ENCODE results near the gene PTEN.

Gene PTEN

DNA sequence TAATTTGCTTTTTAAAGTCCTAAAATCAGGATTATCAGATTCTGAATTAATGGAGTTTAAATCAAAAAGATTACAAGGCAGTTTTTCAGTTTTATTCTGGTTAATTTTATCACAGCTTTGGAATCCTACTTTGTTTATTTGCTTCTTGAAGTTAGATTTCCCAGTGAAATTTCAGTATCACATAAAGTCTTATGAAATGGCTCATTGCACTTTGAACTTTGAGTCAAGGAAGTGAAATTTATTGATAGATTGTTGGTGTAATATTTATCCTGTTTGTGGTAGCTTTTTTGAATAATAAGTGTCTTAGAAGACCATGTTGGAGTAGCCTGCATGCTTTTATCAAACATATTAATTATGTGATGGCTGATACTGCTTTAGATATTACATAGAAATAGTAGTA lies 92.6 kb downstream of the PTEN start (continued):
- TF ChIP-seq ZNF175 (tag by site-specific recombination; IDR thresholded peaks at IDR 0.05) (no peak), ZBTB1 (tag by site-specific recombination; IDR thresholded peaks at IDR 0.05) (no peak), ZNF146 (tag by site-specific recombination; IDR thresholded peaks at IDR 0.05) (no peak), ZNF529 (tag by site-specific recombination; IDR thresholded peaks at IDR 0.05; ENCODE audit: insufficient replicate concordance) (no peak), KLF8 (tag by site-specific recombination; IDR thresholded peaks at IDR 0.05) (no peak), ZBTB20 (tag by site-specific recombination; IDR thresholded peaks at IDR 0.05) (no peak), ZNF837 (tag by site-specific recombination; IDR thresholded peaks at IDR 0.05) (no peak)

- CTCF ChIA-PET = interaction anchor here (1.0 kb wide), 1 partner anchor 32 kb away, joined by 3 read pairs; no protein-coding TSS in a partner anchor
- TF ChIP-seq, protein P1, sequence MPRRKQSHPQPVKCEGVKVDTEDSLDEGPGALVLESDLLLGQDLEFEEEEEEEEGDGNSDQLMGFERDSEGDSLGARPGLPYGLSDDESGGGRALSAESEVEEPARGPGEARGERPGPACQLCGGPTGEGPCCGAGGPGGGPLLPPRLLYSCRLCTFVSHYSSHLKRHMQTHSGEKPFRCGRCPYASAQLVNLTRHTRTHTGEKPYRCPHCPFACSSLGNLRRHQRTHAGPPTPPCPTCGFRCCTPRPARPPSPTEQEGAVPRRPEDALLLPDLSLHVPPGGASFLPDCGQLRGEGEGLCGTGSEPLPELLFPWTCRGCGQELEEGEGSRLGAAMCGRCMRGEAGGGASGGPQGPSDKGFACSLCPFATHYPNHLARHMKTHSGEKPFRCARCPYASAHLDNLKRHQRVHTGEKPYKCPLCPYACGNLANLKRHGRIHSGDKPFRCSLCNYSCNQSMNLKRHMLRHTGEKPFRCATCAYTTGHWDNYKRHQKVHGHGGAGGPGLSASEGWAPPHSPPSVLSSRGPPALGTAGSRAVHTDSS (tag by site-specific recombination; IDR thresholded peaks at IDR 0.05) = no peak
- TF ChIP-seq ZNF366 (tag by site-specific recombination; conservative IDR thresholded peaks at IDR 0.05) (no peak), ZNF658 (tag by site-specific recombination; IDR thresholded peaks at IDR 0.05) (no peak), ZBTB8A (tag by site-specific recombination; IDR thresholded peaks at IDR 0.05) (no peak), ZNF221 (tag by site-specific recombination; IDR thresholded peaks at IDR 0.05; ENCODE audit: borderline replicate concordance) (no peak), ZNF660 (tag by site-specific recombination; IDR thresholded peaks at IDR 0.05) (no peak), ZNF549 (tag by site-specific recombination; IDR thresholded peaks at IDR 0.05) (no peak)
- Histone ChIP-seq H3K27ac (ENCODE audit: extremely low read depth, low read depth, low read length) (no peak overlapping the region), H3K9me3 (ENCODE audit: control insufficient read depth, insufficient read depth, low read depth, low read length) (no peaks in the 10 kb centered on the region), H3K36me3 (ENCODE audit: control insufficient read depth in 2 of 2, insufficient read depth in 1 of 2, low read length in 2 of 2) (peaks cover 23 to 45% of the 10 kb centered on the region in 2 experiments), H3K4me3 (ENCODE audit: low read depth, low read length) (no peak overlapping the region), H3K4me1 (ENCODE audit: control insufficient read depth, insufficient read depth, low read length) (peaks cover 3% of the 10 kb centered on the region; the same call in 1 of the 2 replicates)
- POLR2A ChIA-PET = no interaction called here
These were observed 94.3 kb downstream of the PTEN start for GRCh38 chr10:87957702-87958101.

- peaks cover 30 to 48% of the 10 kb centered on the region in 2 experiments for H3K36me3 ChIP-seq (ENCODE audit: control insufficient read depth in 2 of 2, insufficient read depth in 1 of 2, low read length in 2 of 2)
- no peaks in the 10 kb centered on the region for H3K9me3 ChIP-seq (ENCODE audit: control insufficient read depth, insufficient read depth, low read depth, low read length)
- CTCF ChIA-PET = no interaction called here
- H3K27ac ChIP-seq (ENCODE audit: extremely low read depth, low read depth, low read length) = no peak overlapping the region
- POLR2A ChIA-PET = no interaction called here
- H3K4me3 ChIP-seq (ENCODE audit: low read depth, low read length) = no peak overlapping the region
- no peaks in the 10 kb centered on the region for H3K4me1 ChIP-seq (ENCODE audit: control insufficient read depth, insufficient read depth, low read length)
- no peak for TF ChIP-seq ZNF292 (tag by site-specific recombination; IDR thresholded peaks at IDR 0.05; ENCODE audit: borderline replicate concordance, low read depth)
- TF ChIP-seq HOXD13 (CRISPR knock-in tag; IDR thresholded peaks at IDR 0.05; ENCODE audit: borderline replicate concordance) = no peak
- no peak for TF ChIP-seq ZNF175 (tag by site-specific recombination; IDR thresholded peaks at IDR 0.05)
- no peak for TF ChIP-seq ZNF184 (tag by site-specific recombination; IDR thresholded peaks at IDR 0.05)
- no peak for TF ChIP-seq ZNF768 (tag by site-specific recombination; IDR thresholded peaks at IDR 0.05)
- no peak for TF ChIP-seq ZNF571 (tag by site-specific recombination; IDR thresholded peaks at IDR 0.05)
- no peak for TF ChIP-seq EGR2 (tag by site-specific recombination; IDR thresholded peaks at IDR 0.05; ENCODE audit: low read depth)
- TF ChIP-seq, protein P2, sequence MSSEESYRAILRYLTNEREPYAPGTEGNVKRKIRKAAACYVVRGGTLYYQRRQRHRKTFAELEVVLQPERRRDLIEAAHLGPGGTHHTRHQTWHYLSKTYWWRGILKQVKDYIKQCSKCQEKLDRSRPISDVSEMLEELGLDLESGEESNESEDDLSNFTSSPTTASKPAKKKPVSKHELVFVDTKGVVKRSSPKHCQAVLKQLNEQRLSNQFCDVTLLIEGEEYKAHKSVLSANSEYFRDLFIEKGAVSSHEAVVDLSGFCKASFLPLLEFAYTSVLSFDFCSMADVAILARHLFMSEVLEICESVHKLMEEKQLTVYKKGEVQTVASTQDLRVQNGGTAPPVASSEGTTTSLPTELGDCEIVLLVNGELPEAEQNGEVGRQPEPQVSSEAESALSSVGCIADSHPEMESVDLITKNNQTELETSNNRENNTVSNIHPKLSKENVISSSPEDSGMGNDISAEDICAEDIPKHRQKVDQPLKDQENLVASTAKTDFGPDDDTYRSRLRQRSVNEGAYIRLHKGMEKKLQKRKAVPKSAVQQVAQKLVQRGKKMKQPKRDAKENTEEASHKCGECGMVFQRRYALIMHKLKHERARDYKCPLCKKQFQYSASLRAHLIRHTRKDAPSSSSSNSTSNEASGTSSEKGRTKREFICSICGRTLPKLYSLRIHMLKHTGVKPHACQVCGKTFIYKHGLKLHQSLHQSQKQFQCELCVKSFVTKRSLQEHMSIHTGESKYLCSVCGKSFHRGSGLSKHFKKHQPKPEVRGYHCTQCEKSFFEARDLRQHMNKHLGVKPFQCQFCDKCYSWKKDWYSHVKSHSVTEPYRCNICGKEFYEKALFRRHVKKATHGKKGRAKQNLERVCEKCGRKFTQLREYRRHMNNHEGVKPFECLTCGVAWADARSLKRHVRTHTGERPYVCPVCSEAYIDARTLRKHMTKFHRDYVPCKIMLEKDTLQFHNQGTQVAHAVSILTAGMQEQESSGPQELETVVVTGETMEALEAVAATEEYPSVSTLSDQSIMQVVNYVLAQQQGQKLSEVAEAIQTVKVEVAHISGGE (tag by site-specific recombination; conservative IDR thresholded peaks at IDR 0.05; ENCODE audit: low read depth) = no peak
- TF ChIP-seq ZNF701 (tag by site-specific recombination; IDR thresholded peaks at IDR 0.05) = no peak
- no peak for TF ChIP-seq IKZF3 (tag by site-specific recombination; IDR thresholded peaks at IDR 0.05)
- TF ChIP-seq, protein P3, sequence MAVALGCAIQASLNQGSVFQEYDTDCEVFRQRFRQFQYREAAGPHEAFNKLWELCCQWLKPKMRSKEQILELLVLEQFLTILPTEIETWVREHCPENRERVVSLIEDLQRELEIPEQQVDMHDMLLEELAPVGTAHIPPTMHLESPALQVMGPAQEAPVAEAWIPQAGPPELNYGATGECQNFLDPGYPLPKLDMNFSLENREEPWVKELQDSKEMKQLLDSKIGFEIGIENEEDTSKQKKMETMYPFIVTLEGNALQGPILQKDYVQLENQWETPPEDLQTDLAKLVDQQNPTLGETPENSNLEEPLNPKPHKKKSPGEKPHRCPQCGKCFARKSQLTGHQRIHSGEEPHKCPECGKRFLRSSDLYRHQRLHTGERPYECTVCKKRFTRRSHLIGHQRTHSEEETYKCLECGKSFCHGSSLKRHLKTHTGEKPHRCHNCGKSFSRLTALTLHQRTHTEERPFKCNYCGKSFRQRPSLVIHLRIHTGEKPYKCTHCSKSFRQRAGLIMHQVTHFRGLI (tag by site-specific recombination; IDR thresholded peaks at IDR 0.05) = no peak
- TF ChIP-seq PRDM4 (tag by site-specific recombination; IDR thresholded peaks at IDR 0.05) = no peak
- TF ChIP-seq ZBTB48 (tag by site-specific recombination; IDR thresholded peaks at IDR 0.05) = no peak
- no peak for TF ChIP-seq ZNF133 (tag by site-specific recombination; IDR thresholded peaks at IDR 0.05)
These were observed 96.8 kb downstream of the PTEN start for GRCh38 chr10:87960230-87960629.

Measured in HEK293 (cell line).